HepG2 (cell line): ENCODE results near the gene MTFR1L. TPM values are rescaled to one million over a fixed set of nuclear protein-coding genes. Genes with fewer than 3 reads are reported as not detected.
A peak's percentile ranks its signal among the peaks of the same experiment; 100 is the strongest.

Experiments used
- ATAC-seq: fragments of 200-7000 bp; cut with Tn5 transposase; 3 replicates; pipeline ENCODE4 v1.9.1; 2020; ENCODE audit warnings: mild to moderate bottlenecking, moderate library complexity
- BruUV-seq: library from RNA; stranded (reverse); fragments of 400-500 nt; replicated peaks from 2 replicates; lab custom pipeline; 2021; lab: Mats Ljungman, UMichigan
- CTCF ChIA-PET: fragments of 300-600 bp; formaldehyde crosslinking; extraction: SDS; loops from one replicate; lab custom pipeline; 2021; ENCODE audit warnings: low total read pairs, inconsistent platforms, low intra/inter-chr PET ratio; lab: Yijun Ruan, JAX
- POLR2A ChIA-PET: fragments of 350-600 bp; sonication (Branson Sonifier 250); formaldehyde crosslinking; loops from one replicate; lab custom pipeline; 2020; ENCODE audit warnings: antibody characterized with exemption, inconsistent platforms; lab: Yijun Ruan, JAX
- DNase-seq: peaks from one replicate; pipeline ENCODE4 v3.0.0-alpha.2; 2015; ENCODE audit warnings: low spot score
- FAIRE-seq: peaks from 3 replicates; lab custom pipeline; 2011; peaks lifted over from hg19 to GRCh38; lab: Jason Lieb, UNC
- H2AFZ ChIP-seq: one replicate; pipeline ENCODE4 v1.6.1; 2011; ENCODE audit warnings: low read length, inconsistent platforms
- H3K27ac ChIP-seq: fragments of 300-600 bp; 3 replicates; pipeline ENCODE4 v1.8.0; 2011; ENCODE audit warnings: mixed run types, mild to moderate bottlenecking, mixed read lengths, low read length, inconsistent platforms; ENCODE audit not compliant: insufficient read depth; ENCODE audit errors: extremely low read length
- H3K27me3 ChIP-seq, 2 experiments: fragments of 200-600 bp in 1 of 2; 2 replicates in 1 of 2; 3 replicates in 1 of 2; pipeline versions ENCODE4 v1.6.0 to v1.8.0; 2011; ENCODE audit warnings: low read length in 2 of 2, mild to moderate bottlenecking in 2 of 2, moderate library complexity in 2 of 2, inconsistent platforms in 1 of 2; ENCODE audit not compliant: insufficient read depth in 2 of 2, control insufficient read depth in 1 of 2
- H3K36me3 ChIP-seq, 2 experiments: fragments of 200-600 bp in 1 of 2; replicated peaks in 1 of 2; 2 replicates in 1 of 2; 3 replicates in 1 of 2; pipeline versions ENCODE4 v1.5.1 to v1.8.0; 2011; ENCODE audit warnings: low read length in 2 of 2, inconsistent platforms in 1 of 2; ENCODE audit not compliant: insufficient read depth in 2 of 2, control insufficient read depth in 1 of 2
- H3K4me1 ChIP-seq: 2 replicates; pipeline ENCODE4 v1.5.1; 2012; ENCODE audit warnings: low read length, inconsistent platforms; ENCODE audit not compliant: insufficient read depth
- H3K4me2 ChIP-seq: 2 replicates; pipeline ENCODE4 v1.6.0; 2011; ENCODE audit warnings: low read depth, low read length, inconsistent platforms
- H3K4me3 ChIP-seq, 3 experiments: fragments of 200-600 bp in 1 of 3; sonication (generic), shearing (Covaris generic) in 1 of 3; replicated peaks in 1 of 3; 2 replicates each; pipeline ENCODE4 v1.5.1; 2011 to 2016; ENCODE audit warnings: low read length in 3 of 3, inconsistent platforms in 2 of 3, low read depth in 2 of 3, mild to moderate bottlenecking in 2 of 3, control low read depth in 1 of 3, mixed read lengths in 1 of 3; ENCODE audit not compliant: insufficient read depth in 1 of 3
- H3K79me2 ChIP-seq: one replicate; pipeline ENCODE4 v1.6.1; 2011; ENCODE audit warnings: low read length, inconsistent platforms; ENCODE audit not compliant: insufficient read depth
- H3K9ac ChIP-seq: 2 replicates; pipeline ENCODE4 v1.6.0; 2011; ENCODE audit warnings: mild to moderate bottlenecking, low read depth, low read length, inconsistent platforms; ENCODE audit not compliant: insufficient read depth
- H3K9me3 ChIP-seq: 2 replicates; pipeline ENCODE4 v1.5.1; 2012; ENCODE audit warnings: mild to moderate bottlenecking, low read length
- H4K20me1 ChIP-seq: 2 replicates; pipeline ENCODE4 v1.6.0; 2011; ENCODE audit warnings: inconsistent platforms, mild to moderate bottlenecking, low read length, moderate library complexity; ENCODE audit not compliant: insufficient read depth
- GLI4 ChIP-seq: sonication (generic); formaldehyde crosslinking; IDR thresholded peaks from 2 replicates; pipeline ENCODE4 v1.5.1; 2020; ENCODE audit warnings: missing genetic modification reagents, mild to moderate bottlenecking, moderate library complexity, borderline replicate concordance
- HIVEP1 ChIP-seq: sonication (generic); formaldehyde crosslinking; IDR thresholded peaks from 2 replicates; pipeline ENCODE4 v1.4.0; 2020; ENCODE audit warnings: mild to moderate bottlenecking, missing genetic modification reagents
- MIER3 ChIP-seq: IDR thresholded peaks from 2 replicates; pipeline ENCODE4 v1.6.1; 2016; ENCODE audit warnings: missing compliant biosample characterization, borderline replicate concordance
- SRSF1 ChIP-seq: fragments of 200-400 bp; formaldehyde crosslinking; optimal IDR thresholded peaks from 2 replicates; pipeline ENCODE3; 2017; ENCODE audit warnings: mild to moderate bottlenecking, low read depth, low read length, moderate library complexity
- YEATS2 ChIP-seq: sonication (generic); formaldehyde crosslinking; IDR thresholded peaks from 2 replicates; pipeline ENCODE4 v1.4.0; 2020; ENCODE audit warnings: missing genetic modification reagents, borderline replicate concordance
- ZBTB20 ChIP-seq: sonication (generic); formaldehyde crosslinking; IDR thresholded peaks from 2 replicates; pipeline ENCODE4 v1.8.1; 2023; ENCODE audit warnings: missing genetic modification reagents, low read depth, mild to moderate bottlenecking, borderline replicate concordance
- ZBTB38 ChIP-seq: sonication (generic); formaldehyde crosslinking; IDR thresholded peaks from 2 replicates; pipeline ENCODE4 v1.5.1; 2020; ENCODE audit warnings: mild to moderate bottlenecking, missing genetic modification reagents
- ZKSCAN5 ChIP-seq: sonication (generic); formaldehyde crosslinking; IDR thresholded peaks from 2 replicates; pipeline ENCODE4 v1.5.1; 2020; ENCODE audit warnings: mild to moderate bottlenecking, missing genetic modification reagents
- ZNF280D ChIP-seq: sonication (generic); formaldehyde crosslinking; IDR thresholded peaks from 2 replicates; pipeline ENCODE4 v1.5.1; 2020; ENCODE audit warnings: mild to moderate bottlenecking, missing genetic modification reagents
- ZNF563 ChIP-seq: sonication (generic); formaldehyde crosslinking; IDR thresholded peaks from 2 replicates; pipeline ENCODE4 v1.8.0; 2022; ENCODE audit warnings: mild to moderate bottlenecking, moderate library complexity, missing genetic modification reagents
- WGBS: methylation state at CpG from one replicate; pipeline ENCODE4 v1.1.6; 2017; ENCODE audit warnings: low lambda C conversion rate; 5-methylcytosine and 5-hydroxymethylcytosine counted together
- in situ Hi-C: cut with HindIII; loops from 2 replicates; pipeline ENCODE4 v1.10.0; 2017; ENCODE audit warnings: low pct_unique_long_range_greater_than_20kb; ENCODE audit not compliant: extremely low pct_ligation_motif_present
- intact Hi-C: fragments of 100-400 bp; cut with micrococcal nuclease; formaldehyde crosslinking; loops from one replicate; pipeline ENCODE4 v1.10.0; 2022; ENCODE audit not compliant: unreplicated experiment
- polyA plus RNA-seq, 8 experiments: library from polyadenylated mRNA; depleted of rRNA in 3 of 8; stranded (reverse) in 7 of 8; unstranded in 1 of 8; fragments of >200 nt; fragmentation: Illumina TruSeq in 4 of 8; extraction: Trizol in 4 of 8; gene quantifications; 2 replicates each; pipeline versions ENCODE4 v1.2.1 to v1.2.3, GENCODE V29; 2011 to 2016; ENCODE audit warnings: low read depth in 4 of 8, missing spikeins in 1 of 8, mixed read lengths in 1 of 8; ENCODE audit not compliant: insufficient read depth in 1 of 8
- total RNA-seq, 5 experiments: library from RNA; depleted of rRNA; stranded (reverse); fragments of >200 nt; fragmentation: Illumina TruSeq; extraction: Trizol; gene quantifications; 2 replicates each; pipeline ENCODE4 v1.2.3, GENCODE V29; 2016; ENCODE audit warnings: low read depth in 1 of 5
- TF ChIP-seq, protein P1 (sequence below): sonication (generic); formaldehyde crosslinking; IDR thresholded peaks from 2 replicates; pipeline ENCODE4 v1.5.1; 2020; ENCODE audit warnings: missing genetic modification reagents, mild to moderate bottlenecking, borderline replicate concordance
- TF ChIP-seq, protein P2 (sequence below): sonication (generic); formaldehyde crosslinking; IDR thresholded peaks from 2 replicates; pipeline ENCODE4 v1.9.0; 2021; ENCODE audit warnings: mild to moderate bottlenecking, missing genetic modification reagents

Gene MTFR1L
- total and polyA plus RNA-seq, 2 of the 13 experiments (the other 11 are each of a cell fraction or from before 2014, with no cell fraction given): 38.0 to 55.7 TPM

DNA sequence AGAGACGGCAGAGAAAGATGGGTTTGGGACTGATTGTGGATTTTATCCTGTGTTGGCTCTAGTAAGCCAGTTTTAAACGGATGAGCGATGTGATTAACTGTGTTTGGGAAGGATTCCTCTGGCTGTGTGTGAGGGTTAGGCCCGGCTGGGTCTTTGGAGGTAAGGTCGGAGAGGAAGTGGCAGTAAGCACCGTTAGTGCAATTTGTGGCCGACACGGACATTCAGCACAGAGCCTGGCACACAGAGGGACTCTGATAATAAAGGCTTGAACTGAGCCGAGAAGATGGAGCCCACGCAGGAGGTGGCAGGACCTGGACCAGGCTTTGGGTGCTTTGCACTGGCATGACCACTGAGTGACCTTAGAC lies 1.3 kb downstream of the MTFR1L start:
- H3K4me1 ChIP-seq: peaks cover 43% of the 10 kb centered on the region
- BruUV-seq: TSS peak; percentile 61
- ChIA-PET CTCF (no interaction called here), POLR2A (interaction anchor here (1.1 to 3.3 kb wide), 2 partner anchors 136 to 176 kb away, joined by 5 to 20 read pairs; partner anchors contain the start of gene PAFAH2)
- DNase-seq: no peak
- H3K9me3 ChIP-seq: no peaks in the 10 kb centered on the region
- no peaks in the 10 kb centered on the region; a peak in 1 of 5 replicates for H3K27me3 ChIP-seq
- WGBS: 6% methylated on average over 10 of the region's 10 CpGs
- intact Hi-C loops (loop anchor here (5.0 kb wide), 2 partner anchors 71 to 176 kb away; partner anchors contain the start of gene PAFAH2), in situ Hi-C loops (loop anchor here (10.0 to 25.0 kb wide), 2 partner anchors 174 to 209 kb away; partner anchors contain the start of genes MAN1C1 and PAFAH2)
- H4K20me1 ChIP-seq: peaks cover 8% of the 10 kb centered on the region
- H3K4me3 ChIP-seq: peak overlapping the region; percentile 90 to 94 (median 94)
- FAIRE-seq: peak; percentile 21
- peaks cover 26% of the 10 kb centered on the region for H3K79me2 ChIP-seq
- H3K27ac ChIP-seq: peak overlapping the region; percentile 98
- peaks cover 0 to 12% of the 10 kb centered on the region in 2 experiments; a peak in 4 of 5 replicates for H3K36me3 ChIP-seq
- H3K4me2 ChIP-seq: peak overlapping the region; percentile 95
- no peak overlapping the region for H2AFZ ChIP-seq
- peak overlapping the region; percentile 98 for H3K9ac ChIP-seq
- no peak for ATAC-seq
- no peak for TF ChIP-seq ZNF280D (CRISPR knock-in tag)
- no peak for TF ChIP-seq SRSF1
- 0 out of 2 replicates have a peak, but pooled peaks have one; percentile 40 for TF ChIP-seq GLI4 (CRISPR knock-in tag)
- TF ChIP-seq, protein P1, sequence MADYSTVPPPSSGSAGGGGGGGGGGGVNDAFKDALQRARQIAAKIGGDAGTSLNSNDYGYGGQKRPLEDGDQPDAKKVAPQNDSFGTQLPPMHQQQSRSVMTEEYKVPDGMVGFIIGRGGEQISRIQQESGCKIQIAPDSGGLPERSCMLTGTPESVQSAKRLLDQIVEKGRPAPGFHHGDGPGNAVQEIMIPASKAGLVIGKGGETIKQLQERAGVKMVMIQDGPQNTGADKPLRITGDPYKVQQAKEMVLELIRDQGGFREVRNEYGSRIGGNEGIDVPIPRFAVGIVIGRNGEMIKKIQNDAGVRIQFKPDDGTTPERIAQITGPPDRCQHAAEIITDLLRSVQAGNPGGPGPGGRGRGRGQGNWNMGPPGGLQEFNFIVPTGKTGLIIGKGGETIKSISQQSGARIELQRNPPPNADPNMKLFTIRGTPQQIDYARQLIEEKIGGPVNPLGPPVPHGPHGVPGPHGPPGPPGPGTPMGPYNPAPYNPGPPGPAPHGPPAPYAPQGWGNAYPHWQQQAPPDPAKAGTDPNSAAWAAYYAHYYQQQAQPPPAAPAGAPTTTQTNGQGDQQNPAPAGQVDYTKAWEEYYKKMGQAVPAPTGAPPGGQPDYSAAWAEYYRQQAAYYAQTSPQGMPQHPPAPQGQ (CRISPR knock-in tag): 0 out of 2 replicates have a peak, but pooled peaks have one; percentile 39
- TF ChIP-seq ZBTB38: no peak
- TF ChIP-seq HIVEP1 (CRISPR knock-in tag): no peak
- TF ChIP-seq YEATS2 (CRISPR knock-in tag): 0 out of 2 replicates have a peak, but pooled peaks have one; percentile 36
- TF ChIP-seq MIER3 (CRISPR knock-in tag): no peak
- TF ChIP-seq ZKSCAN5 (CRISPR knock-in tag): 0 out of 2 replicates have a peak, but pooled peaks have one; percentile 20
- no peak for TF ChIP-seq ZNF563 (CRISPR knock-in tag)
- TF ChIP-seq ZBTB20: 0 out of 2 replicates have a peak, but pooled peaks have one; percentile 54
- TF ChIP-seq, protein P2, sequence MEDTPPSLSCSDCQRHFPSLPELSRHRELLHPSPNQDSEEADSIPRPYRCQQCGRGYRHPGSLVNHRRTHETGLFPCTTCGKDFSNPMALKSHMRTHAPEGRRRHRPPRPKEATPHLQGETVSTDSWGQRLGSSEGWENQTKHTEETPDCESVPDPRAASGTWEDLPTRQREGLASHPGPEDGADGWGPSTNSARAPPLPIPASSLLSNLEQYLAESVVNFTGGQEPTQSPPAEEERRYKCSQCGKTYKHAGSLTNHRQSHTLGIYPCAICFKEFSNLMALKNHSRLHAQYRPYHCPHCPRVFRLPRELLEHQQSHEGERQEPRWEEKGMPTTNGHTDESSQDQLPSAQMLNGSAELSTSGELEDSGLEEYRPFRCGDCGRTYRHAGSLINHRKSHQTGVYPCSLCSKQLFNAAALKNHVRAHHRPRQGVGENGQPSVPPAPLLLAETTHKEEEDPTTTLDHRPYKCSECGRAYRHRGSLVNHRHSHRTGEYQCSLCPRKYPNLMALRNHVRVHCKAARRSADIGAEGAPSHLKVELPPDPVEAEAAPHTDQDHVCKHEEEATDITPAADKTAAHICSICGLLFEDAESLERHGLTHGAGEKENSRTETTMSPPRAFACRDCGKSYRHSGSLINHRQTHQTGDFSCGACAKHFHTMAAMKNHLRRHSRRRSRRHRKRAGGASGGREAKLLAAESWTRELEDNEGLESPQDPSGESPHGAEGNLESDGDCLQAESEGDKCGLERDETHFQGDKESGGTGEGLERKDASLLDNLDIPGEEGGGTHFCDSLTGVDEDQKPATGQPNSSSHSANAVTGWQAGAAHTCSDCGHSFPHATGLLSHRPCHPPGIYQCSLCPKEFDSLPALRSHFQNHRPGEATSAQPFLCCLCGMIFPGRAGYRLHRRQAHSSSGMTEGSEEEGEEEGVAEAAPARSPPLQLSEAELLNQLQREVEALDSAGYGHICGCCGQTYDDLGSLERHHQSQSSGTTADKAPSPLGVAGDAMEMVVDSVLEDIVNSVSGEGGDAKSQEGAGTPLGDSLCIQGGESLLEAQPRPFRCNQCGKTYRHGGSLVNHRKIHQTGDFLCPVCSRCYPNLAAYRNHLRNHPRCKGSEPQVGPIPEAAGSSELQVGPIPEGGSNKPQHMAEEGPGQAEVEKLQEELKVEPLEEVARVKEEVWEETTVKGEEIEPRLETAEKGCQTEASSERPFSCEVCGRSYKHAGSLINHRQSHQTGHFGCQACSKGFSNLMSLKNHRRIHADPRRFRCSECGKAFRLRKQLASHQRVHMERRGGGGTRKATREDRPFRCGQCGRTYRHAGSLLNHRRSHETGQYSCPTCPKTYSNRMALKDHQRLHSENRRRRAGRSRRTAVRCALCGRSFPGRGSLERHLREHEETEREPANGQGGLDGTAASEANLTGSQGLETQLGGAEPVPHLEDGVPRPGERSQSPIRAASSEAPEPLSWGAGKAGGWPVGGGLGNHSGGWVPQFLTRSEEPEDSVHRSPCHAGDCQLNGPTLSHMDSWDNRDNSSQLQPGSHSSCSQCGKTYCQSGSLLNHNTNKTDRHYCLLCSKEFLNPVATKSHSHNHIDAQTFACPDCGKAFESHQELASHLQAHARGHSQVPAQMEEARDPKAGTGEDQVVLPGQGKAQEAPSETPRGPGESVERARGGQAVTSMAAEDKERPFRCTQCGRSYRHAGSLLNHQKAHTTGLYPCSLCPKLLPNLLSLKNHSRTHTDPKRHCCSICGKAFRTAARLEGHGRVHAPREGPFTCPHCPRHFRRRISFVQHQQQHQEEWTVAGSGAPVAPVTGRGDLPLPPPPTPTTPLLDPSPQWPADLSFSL (CRISPR knock-in tag): no peak
